ENCODE measurements around the gene HSPA1A. TPM values are rescaled to one million over a fixed set of nuclear protein-coding genes. Genes with fewer than 3 reads are reported as not detected.
"Not testable (repeated sequence)": the region's sequence is repeated elsewhere in the genome, so short reads cannot be mapped to it uniquely, and the experiment has no call there.

Gene HSPA1A
- total RNA-seq, 1 experiment from 2014 or later = 51.2 TPM

GRCh38 chr6:31851485-31851832, 36.1 kb downstream of the HSPA1A start:
- Histone ChIP-seq H3T11ph (ENCODE audit: low read length) (no peak overlapping the region), H3K27ac (ENCODE audit: insufficient read length, low read depth, low read length) (no peak overlapping the region), H3K79me1 (ENCODE audit: insufficient read depth, low read depth, low read length, poor library complexity, severe bottlenecking) (no peaks in the 10 kb centered on the region), H3K18ac (ENCODE audit: insufficient read length, low read depth, low read length) (no peak overlapping the region), H3K9me3 (ENCODE audit: control insufficient read depth, low read depth, low read length) (no peaks in the 10 kb centered on the region), H3K23ac (ENCODE audit: insufficient read length, low read depth, low read length) (no peak overlapping the region), H3K56ac (ENCODE audit: insufficient read length, low read depth, low read length) (no peak overlapping the region), H3K4me1 (ENCODE audit: insufficient read depth, low read length) (no peaks in the 10 kb centered on the region), H3K4ac (ENCODE audit: low read depth, low read length) (no peak overlapping the region), H3K9ac (ENCODE audit: extremely low read depth, insufficient read length, low read length) (no peak overlapping the region), H2BK15ac (ENCODE audit: low read depth, low read length) (no peak overlapping the region), H4K5ac (ENCODE audit: insufficient read length, low read depth, low read length) (no peak overlapping the region), H4K91ac (ENCODE audit: insufficient read length, low read depth, low read length) (no peak overlapping the region), H4K8ac (replicated peaks; ENCODE audit: insufficient read length, low read depth, low read length) (no peak overlapping the region), H2BK120ac (ENCODE audit: low read depth, low read length, poor library complexity, severe bottlenecking) (no peak overlapping the region), H2BK12ac (ENCODE audit: insufficient read length, low read depth, low read length) (no peak overlapping the region), H2BK5ac (ENCODE audit: insufficient read length, low read length) (no peak overlapping the region), H3K23me2 (ENCODE audit: insufficient read length, low read depth, low read length, poor library complexity, severe bottlenecking) (no peaks in the 10 kb centered on the region), H4K20me1 (ENCODE audit: control insufficient read depth, insufficient read depth, insufficient read length) (no peaks in the 10 kb centered on the region), H2BK20ac (ENCODE audit: low read depth, low read length, poor library complexity, severe bottlenecking) (no peak overlapping the region), H3K27me3 (ENCODE audit: insufficient read depth, low read length) (no peaks in the 10 kb centered on the region), H2AK5ac (ENCODE audit: insufficient read length, low read length) (no peak overlapping the region), H3K79me2 (ENCODE audit: insufficient read depth, low read length) (no peaks in the 10 kb centered on the region), H3K14ac (ENCODE audit: insufficient read depth, low read length) (no peak overlapping the region), H2AFZ (ENCODE audit: low read length) (no peak overlapping the region), H3K4me2 (ENCODE audit: insufficient read depth, insufficient read length, low read length) (no peak overlapping the region)
- no peaks in the 10 kb centered on the region for H3K27me3 Mint-ChIP-seq (ENCODE audit: low read depth)
- peaks cover 11 to 12% of the 10 kb centered on the region in 2 experiments for H3K9me3 Mint-ChIP-seq
- no CpG with 5 or more reads among the region's 2 CpGs for WGBS (ENCODE audit: extremely low coverage, insufficient read length, low lambda C conversion rate)
- no peak overlapping the region; a peak in 1 of 7 replicates for H3K27ac Mint-ChIP-seq
- H3K4me1 Mint-ChIP-seq = 0 out of 4 replicates have a peak, but pooled peaks cover 0 to 2% of the 10 kb centered on the region in 2 experiments
- H3K36me3 Mint-ChIP-seq (ENCODE audit: insufficient read depth in 1 of 3, low read depth in 3 of 3) = peaks cover 11 to 12% (median 12%) of the 10 kb centered on the region in 3 experiments; a peak in 6 of 7 replicates
- no peak for TF ChIP-seq CTCF (conservative IDR thresholded peaks at IDR 0.05)
- no peak for DNase-seq
- H3K4me3 Mint-ChIP-seq = no peak overlapping the region

GRCh38 chr6:31851980-31852718, 36.8 kb downstream of the HSPA1A start:
- not testable (repeated sequence) for H3K56ac ChIP-seq (ENCODE audit: insufficient read length, low read depth, low read length); H2AK5ac ChIP-seq (ENCODE audit: insufficient read length, low read length); H3K23me2 ChIP-seq (ENCODE audit: insufficient read length, low read depth, low read length, poor library complexity, severe bottlenecking); H3K4me2 ChIP-seq (ENCODE audit: insufficient read depth, insufficient read length, low read length); H3K79me1 ChIP-seq (ENCODE audit: insufficient read depth, low read depth, low read length, poor library complexity, severe bottlenecking); H3K9ac ChIP-seq (ENCODE audit: extremely low read depth, insufficient read length, low read length); H3K23ac ChIP-seq (ENCODE audit: insufficient read length, low read depth, low read length); H3K79me2 ChIP-seq (ENCODE audit: insufficient read depth, low read length); H3K4me1 ChIP-seq (ENCODE audit: insufficient read depth, low read length); H3K4me1 Mint-ChIP-seq; H4K91ac ChIP-seq (ENCODE audit: insufficient read length, low read depth, low read length); H2BK120ac ChIP-seq (ENCODE audit: low read depth, low read length, poor library complexity, severe bottlenecking); H3T11ph ChIP-seq (ENCODE audit: low read length); H3K14ac ChIP-seq (ENCODE audit: insufficient read depth, low read length); H2AFZ ChIP-seq (ENCODE audit: low read length); H4K5ac ChIP-seq (ENCODE audit: insufficient read length, low read depth, low read length); H4K20me1 ChIP-seq (ENCODE audit: control insufficient read depth, insufficient read depth, insufficient read length); H2BK5ac ChIP-seq (ENCODE audit: insufficient read length, low read length); H3K27me3 Mint-ChIP-seq (ENCODE audit: low read depth); H2BK12ac ChIP-seq (ENCODE audit: insufficient read length, low read depth, low read length); H3K9me3 ChIP-seq (ENCODE audit: control insufficient read depth, low read depth, low read length); H2BK15ac ChIP-seq (ENCODE audit: low read depth, low read length); H3K4ac ChIP-seq (ENCODE audit: low read depth, low read length); H3K4me3 Mint-ChIP-seq; H3K27ac ChIP-seq (ENCODE audit: insufficient read length, low read depth, low read length); H2BK20ac ChIP-seq (ENCODE audit: low read depth, low read length, poor library complexity, severe bottlenecking); H4K8ac ChIP-seq (replicated peaks; ENCODE audit: insufficient read length, low read depth, low read length); H3K27ac Mint-ChIP-seq; H3K27me3 ChIP-seq (ENCODE audit: insufficient read depth, low read length); H3K18ac ChIP-seq (ENCODE audit: insufficient read length, low read depth, low read length)
- peak; percentile 65 for DNase-seq
- peaks cover 11 to 12% of the 10 kb centered on the region in 2 experiments for H3K9me3 Mint-ChIP-seq
- peaks cover 12 to 15% (median 12%) of the 10 kb centered on the region in 3 experiments; a peak in 6 of 7 replicates for H3K36me3 Mint-ChIP-seq (ENCODE audit: insufficient read depth in 1 of 3, low read depth in 3 of 3)
- no CpG with 5 or more reads among the region's 35 CpGs for WGBS (ENCODE audit: extremely low coverage, insufficient read length, low lambda C conversion rate)
